NCI-H460 (cell line): ENCODE data around the gene KRTAP20-3. TPM values are rescaled to one million over a fixed set of nuclear protein-coding genes. Genes with fewer than 3 reads are reported as not detected.

ENCODE experiments used
- DNase-seq: peaks from one replicate; pipeline ENCODE4 v3.0.0-alpha.2; 2016; ENCODE audit warnings: low read depth; ENCODE audit errors: extremely low read depth
- small RNA-seq, 2 experiments: library from RNA; depleted of rRNA; stranded (forward); fragments of <200 nt; gene quantifications; one replicate each; pipeline ENCODE3, GENCODE V24; 2014
- total RNA-seq: library from RNA; depleted of rRNA; stranded (reverse); fragments of >200 nt; shearing (Covaris generic); gene quantifications from 2 replicates; pipeline ENCODE4 v1.2.3, GENCODE V29; 2014; rRNA removed

KRTAP20-3 gene
- total RNA-seq, 1 experiment from 2014 or later: not detected

GRCh38 chr21:30676737-30677136 lies 34.1 kb downstream of the KRTAP20-3 start:
- no peak for DNase-seq

GRCh38 chr21:30680586-30680985 lies 37.9 kb downstream of the KRTAP20-3 start:
- DNase-seq: no peak

GRCh38 chr21:30684506-30684905 lies 41.8 kb downstream of the KRTAP20-3 start:
- DNase-seq: no peak

GRCh38 chr21:30689822-30690221 lies 47.2 kb downstream of the KRTAP20-3 start:
- DNase-seq: no peak

Small RNA genes within 50 kb of the gene (small RNA-seq; reads per million reads assigned to genes)
- gene KRTAP20-1 (0 reads per million in 2 experiments), gene KRTAP20-3 (0 reads per million in 2 experiments), gene KRTAP20-4 (0 reads per million in 2 experiments), gene KRTAP22-1 (0 reads per million in 2 experiments)

Other genes starting within 250 kb of the KRTAP20-3 start
- gene KRTAP13-1, start 246.8 kb upstream of the KRTAP20-3 start, total RNA-seq: not detected in 2 replicates
- not detected in 2 replicates for gene KRTAP13-3, start 216.9 kb upstream of the KRTAP20-3 start, total RNA-seq
- not detected in 2 replicates for gene KRTAP13-4, start 212.6 kb upstream of the KRTAP20-3 start, total RNA-seq
- not detected in 2 replicates for gene KRTAP15-1, start 202.6 kb upstream of the KRTAP20-3 start, total RNA-seq
- gene KRTAP19-1, start 162.5 kb upstream of the KRTAP20-3 start, total RNA-seq: not detected in 2 replicates
- gene KRTAP19-2, start 155.4 kb upstream of the KRTAP20-3 start, total RNA-seq: not detected in 2 replicates
- not detected in 2 replicates for gene KRTAP19-3, start 150.9 kb upstream of the KRTAP20-3 start, total RNA-seq
- gene KRTAP19-4, start 145.7 kb upstream of the KRTAP20-3 start, total RNA-seq: not detected in 2 replicates
- not detected in 2 replicates for gene KRTAP19-5, start 140.7 kb upstream of the KRTAP20-3 start, total RNA-seq
- not detected in 2 replicates for gene KRTAP19-6, start 101.0 kb upstream of the KRTAP20-3 start, total RNA-seq
- not detected in 2 replicates for gene KRTAP19-7, start 81.5 kb upstream of the KRTAP20-3 start, total RNA-seq
- gene KRTAP22-2, start 52.5 kb upstream of the KRTAP20-3 start, total RNA-seq: not detected in 2 replicates
- gene KRTAP6-3, start 50.4 kb upstream of the KRTAP20-3 start, total RNA-seq: not detected in 2 replicates
- not detected in 2 replicates for gene KRTAP6-2, start 44.0 kb upstream of the KRTAP20-3 start, total RNA-seq
- not detected in 2 replicates for gene KRTAP22-1, start 41.8 kb upstream of the KRTAP20-3 start, total RNA-seq
- not detected in 2 replicates for gene KRTAP6-1, start 28.9 kb upstream of the KRTAP20-3 start, total RNA-seq
- not detected in 2 replicates for gene KRTAP20-1, start 26.4 kb upstream of the KRTAP20-3 start, total RNA-seq
- not detected in 2 replicates for gene KRTAP20-4, start 22.2 kb upstream of the KRTAP20-3 start, total RNA-seq
- not detected in 2 replicates for gene KRTAP20-2, start 7.7 kb upstream of the KRTAP20-3 start, total RNA-seq
- gene KRTAP21-3, start 75.9 kb downstream of the KRTAP20-3 start, total RNA-seq: not detected in 2 replicates
- gene KRTAP21-2, start 104.4 kb downstream of the KRTAP20-3 start, total RNA-seq: not detected in 2 replicates
- gene KRTAP21-1, start 112.6 kb downstream of the KRTAP20-3 start, total RNA-seq: not detected in 2 replicates
- gene KRTAP8-1, start 170.4 kb downstream of the KRTAP20-3 start, total RNA-seq: not detected in 2 replicates
- not detected in 2 replicates for gene KRTAP7-1, start 186.9 kb downstream of the KRTAP20-3 start, total RNA-seq
- not detected in 2 replicates for gene KRTAP11-1, start 238.7 kb downstream of the KRTAP20-3 start, total RNA-seq